OCI-LY7 (cell line): Measurements from ENCODE around the gene FSD2. TPM values are rescaled to one million over a fixed set of nuclear protein-coding genes. Genes with fewer than 3 reads are reported as not detected.

Experiments used
- BruUV-seq: library from RNA; stranded (reverse); fragments of 400-500 nt; replicated peaks from 2 replicates; lab custom pipeline; 2021; lab: Mats Ljungman, UMichigan
- CTCF ChIA-PET: fragments of 300-600 bp; sonication (Branson Sonifier 250); formaldehyde crosslinking; loops from one replicate; lab custom pipeline; 2022; ENCODE audit warnings: antibody characterized with exemption; ENCODE audit not compliant: unreplicated experiment; lab: Charles Lee
- POLR2A ChIA-PET: fragments of 300-600 bp; sonication (Branson Sonifier 250); formaldehyde crosslinking; loops from one replicate; lab custom pipeline; 2022; ENCODE audit warnings: antibody characterized with exemption; lab: Charles Lee
- DNase-seq: peaks from one replicate; pipeline ENCODE4 v3.0.0-alpha.2; 2015; ENCODE audit warnings: low spot score
- H2AFZ ChIP-seq: fragments of 200-600 bp; sonication (generic), shearing (Covaris generic); 2 replicates; pipeline ENCODE4 v1.6.1; 2014; ENCODE audit warnings: mild to moderate bottlenecking, antibody characterized with exemption, low read length, moderate library complexity
- H3K27ac ChIP-seq: fragments of 200-600 bp; sonication (generic); 2 replicates; pipeline ENCODE4 v1.5.1; 2014; ENCODE audit warnings: mixed run types, low read depth, mild to moderate bottlenecking, moderate library complexity, low read length, inconsistent platforms; ENCODE audit not compliant: poor library complexity, severe bottlenecking
- H3K36me3 ChIP-seq: fragments of 200-600 bp; sonication (generic); 2 replicates; pipeline ENCODE4 v1.6.1; 2014; ENCODE audit warnings: mild to moderate bottlenecking, antibody characterized with exemption, low read length, moderate library complexity, mixed read lengths; ENCODE audit not compliant: insufficient read depth
- H3K4me1 ChIP-seq: fragments of 200-600 bp; sonication (generic); 2 replicates; pipeline ENCODE4 v1.5.1; 2014; ENCODE audit warnings: mild to moderate bottlenecking, low read length; ENCODE audit not compliant: insufficient read depth, poor library complexity, severe bottlenecking
- H3K4me2 ChIP-seq: fragments of 200-600 bp; sonication (generic); 2 replicates; pipeline ENCODE4 v1.6.1; 2014; ENCODE audit warnings: mild to moderate bottlenecking, low read length
- H3K4me3 ChIP-seq: fragments of 200-600 bp; sonication (generic); 2 replicates; pipeline ENCODE4 v1.5.1; 2014; ENCODE audit warnings: mild to moderate bottlenecking, low read depth, low read length; ENCODE audit not compliant: poor library complexity, severe bottlenecking
- H3K79me2 ChIP-seq: fragments of 200-600 bp; sonication (generic); 2 replicates; pipeline ENCODE4 v1.6.1; 2016; ENCODE audit warnings: low read depth, mild to moderate bottlenecking, low read length, moderate library complexity, mixed read lengths; ENCODE audit not compliant: insufficient read depth
- H3K9me2 ChIP-seq: fragments of 200-600 bp; sonication (generic); 2 replicates; pipeline ENCODE4 v1.6.1; 2016; ENCODE audit warnings: mild to moderate bottlenecking, low read length, mixed read lengths; ENCODE audit not compliant: insufficient read depth
- H3K9me3 ChIP-seq: fragments of 200-600 bp; sonication (generic); 2 replicates; pipeline ENCODE4 v1.6.1; 2014; ENCODE audit warnings: mild to moderate bottlenecking, mixed run types, low read length, mixed read lengths
- H4K20me1 ChIP-seq: fragments of 200-600 bp; sonication (generic); 2 replicates; pipeline ENCODE4 v1.6.1; 2014; ENCODE audit warnings: mild to moderate bottlenecking, antibody characterized with exemption, low read length, moderate library complexity, mixed read lengths; ENCODE audit not compliant: insufficient read depth
- EZH2phosphoT487 ChIP-seq: fragments of 200-600 bp; sonication (generic); IDR thresholded peaks from 2 replicates; pipeline ENCODE4 v1.6.1; 2018; ENCODE audit warnings: low read depth, borderline replicate concordance, mild to moderate bottlenecking, mixed run types, antibody characterized with exemption, low read length, moderate library complexity, mixed read lengths
- intact Hi-C: fragments of 100-400 bp; cut with micrococcal nuclease; formaldehyde crosslinking; loops from one replicate; pipeline ENCODE4 v1.10.0; 2022; ENCODE audit not compliant: unreplicated experiment
- total RNA-seq, 2 experiments: library from RNA; depleted of rRNA in 1 of 2; stranded (reverse); fragments of >200 nt in 1 of 2; shearing (Covaris generic) in 1 of 2; gene quantifications; 2 replicates each; pipeline ENCODE4 v1.2.3, GENCODE V29; 2014 to 2022
- TF ChIP-seq, protein P1 (sequence below): fragments of 200-600 bp; sonication (generic); conservative IDR thresholded peaks from 2 replicates; pipeline ENCODE4 v1.5.1; 2014; ENCODE audit warnings: mild to moderate bottlenecking, antibody characterized with exemption, low read length, moderate library complexity, mixed read lengths

FSD2 gene
- total RNA-seq, 2 experiments from 2014 or later, result 0.32 to 0.92 TPM

DNA sequence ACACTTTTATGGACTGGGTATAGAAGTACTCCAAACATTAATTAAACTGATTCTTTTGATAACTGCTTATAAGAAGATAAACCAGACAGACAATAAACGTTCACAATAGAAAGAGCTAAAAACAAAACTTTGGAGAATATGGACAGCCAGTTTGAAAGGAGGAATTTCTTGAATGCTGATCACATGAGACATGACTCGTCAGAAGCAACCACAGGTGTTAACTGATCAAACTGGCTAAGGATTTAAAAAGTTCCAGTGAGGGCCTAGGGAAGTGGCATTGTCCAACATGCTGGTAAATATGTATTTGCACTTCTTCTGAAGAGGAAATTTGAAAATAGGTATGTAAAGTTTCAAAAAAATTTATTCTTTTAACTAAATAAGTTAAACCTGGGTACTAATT is 66.8 kb downstream of the FSD2 start:
- no TSS peak for BruUV-seq
- Histone ChIP-seq H3K9me3 (no peaks in the 10 kb centered on the region), H3K4me1 (no peaks in the 10 kb centered on the region), H3K9me2 (no peaks in the 10 kb centered on the region), H2AFZ (no peak overlapping the region), H3K4me2 (no peak overlapping the region), H3K27ac (no peak overlapping the region), H3K4me3 (no peak overlapping the region), H3K36me3 (peaks cover 6% of the 10 kb centered on the region; the same call in 1 of the 2 replicates), H4K20me1 (no peaks in the 10 kb centered on the region), H3K79me2 (no peaks in the 10 kb centered on the region)
- ChIA-PET CTCF (no interaction called here), POLR2A (no interaction called here)
- TF ChIP-seq, protein P1, sequence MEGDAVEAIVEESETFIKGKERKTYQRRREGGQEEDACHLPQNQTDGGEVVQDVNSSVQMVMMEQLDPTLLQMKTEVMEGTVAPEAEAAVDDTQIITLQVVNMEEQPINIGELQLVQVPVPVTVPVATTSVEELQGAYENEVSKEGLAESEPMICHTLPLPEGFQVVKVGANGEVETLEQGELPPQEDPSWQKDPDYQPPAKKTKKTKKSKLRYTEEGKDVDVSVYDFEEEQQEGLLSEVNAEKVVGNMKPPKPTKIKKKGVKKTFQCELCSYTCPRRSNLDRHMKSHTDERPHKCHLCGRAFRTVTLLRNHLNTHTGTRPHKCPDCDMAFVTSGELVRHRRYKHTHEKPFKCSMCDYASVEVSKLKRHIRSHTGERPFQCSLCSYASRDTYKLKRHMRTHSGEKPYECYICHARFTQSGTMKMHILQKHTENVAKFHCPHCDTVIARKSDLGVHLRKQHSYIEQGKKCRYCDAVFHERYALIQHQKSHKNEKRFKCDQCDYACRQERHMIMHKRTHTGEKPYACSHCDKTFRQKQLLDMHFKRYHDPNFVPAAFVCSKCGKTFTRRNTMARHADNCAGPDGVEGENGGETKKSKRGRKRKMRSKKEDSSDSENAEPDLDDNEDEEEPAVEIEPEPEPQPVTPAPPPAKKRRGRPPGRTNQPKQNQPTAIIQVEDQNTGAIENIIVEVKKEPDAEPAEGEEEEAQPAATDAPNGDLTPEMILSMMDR, result no peak
- no peak for TF ChIP-seq EZH2phosphoT487
- intact Hi-C loops, result no loop called here
- no peak for DNase-seq

DNA sequence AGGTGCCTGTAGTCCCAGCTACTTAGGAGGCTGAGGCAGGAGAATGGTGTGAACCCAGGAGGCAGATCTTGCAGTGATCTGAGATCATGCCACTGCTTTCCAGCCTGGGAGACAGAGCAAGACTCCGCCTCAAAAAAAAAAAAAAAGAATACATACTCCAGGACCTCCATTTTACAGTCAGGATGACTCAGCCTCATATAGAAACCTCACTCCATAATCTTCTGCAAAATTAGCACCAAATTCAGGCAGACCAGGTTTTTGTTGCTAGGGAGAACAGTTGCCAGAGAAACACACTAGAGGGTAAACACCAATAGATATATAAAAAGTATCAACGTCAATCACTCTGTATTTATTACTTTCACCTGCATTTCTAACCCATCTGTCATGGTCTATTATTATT is 67.9 kb downstream of the FSD2 start:
- no peaks in the 10 kb centered on the region for H3K9me2 ChIP-seq
- no peak overlapping the region for H3K27ac ChIP-seq
- H2AFZ ChIP-seq, result no peak overlapping the region
- no TSS peak for BruUV-seq
- intact Hi-C loops, result no loop called here
- no peak for TF ChIP-seq EZH2phosphoT487
- TF ChIP-seq, protein P1, result no peak
- H3K4me1 ChIP-seq, result no peaks in the 10 kb centered on the region
- H3K4me3 ChIP-seq, result no peak overlapping the region
- no peaks in the 10 kb centered on the region for H4K20me1 ChIP-seq
- no peak overlapping the region for H3K4me2 ChIP-seq
- ChIA-PET POLR2A (no interaction called here), CTCF (no interaction called here)
- H3K79me2 ChIP-seq, result no peaks in the 10 kb centered on the region
- peaks cover 6% of the 10 kb centered on the region; the same call in 1 of the 2 replicates for H3K36me3 ChIP-seq
- no peak for DNase-seq
- no peaks in the 10 kb centered on the region for H3K9me3 ChIP-seq

DNA sequence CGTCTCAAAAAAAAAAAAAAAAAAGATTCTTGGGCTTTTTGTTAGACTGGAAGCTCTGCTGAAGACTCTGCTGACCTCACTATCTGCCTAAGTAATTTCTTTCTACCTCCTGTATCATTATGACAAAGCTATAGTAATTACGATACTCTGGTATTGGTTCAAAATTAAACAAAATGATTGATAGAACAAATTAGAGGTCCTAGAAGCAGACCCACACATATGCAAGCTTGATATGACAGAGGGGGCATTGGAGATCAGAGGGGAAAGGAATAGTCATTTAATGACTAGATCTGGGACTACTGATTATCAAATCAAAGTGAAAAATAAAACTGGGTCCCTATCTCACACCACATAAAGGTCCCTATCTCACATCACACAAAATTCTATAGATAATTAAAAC is 74.3 kb downstream of the FSD2 start:
- no peaks in the 10 kb centered on the region for H4K20me1 ChIP-seq
- no peaks in the 10 kb centered on the region for H3K9me3 ChIP-seq
- no peak overlapping the region for H3K27ac ChIP-seq
- BruUV-seq, result no TSS peak
- POLR2A ChIA-PET, result interaction anchor here (0.7 to 1.9 kb wide), 2 partner anchors 19 to 142 kb away, joined by 3 to 8 read pairs; no protein-coding TSS in a partner anchor
- no peaks in the 10 kb centered on the region for H3K9me2 ChIP-seq
- DNase-seq, result no peak
- no peak overlapping the region for H3K4me2 ChIP-seq
- intact Hi-C loops, result no loop called here
- TF ChIP-seq, protein P1, result no peak
- no peak for TF ChIP-seq EZH2phosphoT487
- CTCF ChIA-PET, result no interaction called here
- H3K4me3 ChIP-seq, result no peak overlapping the region
- no peaks in the 10 kb centered on the region for H3K79me2 ChIP-seq
- no peak overlapping the region for H2AFZ ChIP-seq
- H3K4me1 ChIP-seq, result no peaks in the 10 kb centered on the region
- peaks cover 9% of the 10 kb centered on the region for H3K36me3 ChIP-seq
